CD4-positive, alpha-beta T cell (primary cell): ENCODE measurements around the gene MTCL1. TPM values are rescaled to one million over a fixed set of nuclear protein-coding genes. Genes with fewer than 3 reads are reported as not detected.

ENCODE experiments used
- ATAC-seq: fragments of 200-7000 bp; cut with Tn5 transposase; one replicate; pipeline ENCODE4 v1.10.0; 2022; ENCODE audit warnings: mild to moderate bottlenecking; ENCODE audit not compliant: poor library complexity
- CTCF ChIA-PET: fragments of 350-600 bp; sonication (Branson Sonifier 250); formaldehyde crosslinking; loops from one replicate; lab custom pipeline; 2021; ENCODE audit warnings: antibody characterized with exemption, inconsistent platforms; lab: Charles Lee
- POLR2A ChIA-PET: fragments of 350-600 bp; sonication (Branson Sonifier 250); formaldehyde crosslinking; loops from one replicate; lab custom pipeline; 2021; ENCODE audit warnings: antibody characterized with exemption, inconsistent platforms; lab: Charles Lee
- DNase-seq, 14 experiments: peaks; one replicate each; pipeline ENCODE4 v3.0.0-alpha.2; 2013 to 2020; ENCODE audit warnings: mixed read lengths in 2 of 14
- H3K27ac ChIP-seq, 2 donors: one replicate each; pipeline versions ENCODE4 v1.5.1 to v1.7.0; 2013; ENCODE audit warnings: low read length in 2 of 2, low read depth in 1 of 2, mild to moderate bottlenecking in 1 of 2
- H3K27me3 ChIP-seq, 2 experiments: 1 replicate in 1 of 2; 2 replicates in 1 of 2; pipeline versions ENCODE4 v1.6.1 to v1.7.0; 2013; ENCODE audit warnings: low read length in 2 of 2, control low read depth in 1 of 2, mild to moderate bottlenecking in 1 of 2, moderate library complexity in 1 of 2; ENCODE audit not compliant: insufficient read depth in 2 of 2, control insufficient read depth in 1 of 2
- H3K36me3 ChIP-seq: one replicate; pipeline ENCODE4 v1.6.1; 2013; ENCODE audit warnings: low read length, control low read depth; ENCODE audit not compliant: insufficient read depth
- H3K4me1 ChIP-seq: one replicate; pipeline ENCODE4 v1.6.1; 2013; ENCODE audit warnings: low read length, control low read depth; ENCODE audit not compliant: insufficient read depth
- H3K4me3 ChIP-seq: one replicate; pipeline ENCODE4 v1.5.1; 2013; ENCODE audit warnings: mild to moderate bottlenecking, low read length, moderate library complexity
- H3K9me3 ChIP-seq, 2 experiments: 1 replicate in 1 of 2; 2 replicates in 1 of 2; pipeline versions ENCODE4 v1.6.1 to v1.7.0; 2013; ENCODE audit warnings: low read length in 2 of 2, mild to moderate bottlenecking in 2 of 2, control low read depth in 1 of 2, moderate library complexity in 1 of 2; ENCODE audit not compliant: control insufficient read depth in 1 of 2, insufficient read depth in 1 of 2
- H3K27ac Mint-ChIP-seq: one replicate; pipeline ENCODE4 v1.8.0; 2020; ENCODE audit warnings: mixed read lengths
- H3K27me3 Mint-ChIP-seq: one replicate; pipeline ENCODE4 v1.8.0; 2021; ENCODE audit warnings: mixed read lengths
- H3K36me3 Mint-ChIP-seq: one replicate; pipeline ENCODE4 v1.8.0; 2021; ENCODE audit warnings: low read depth, mixed read lengths
- H3K4me1 Mint-ChIP-seq: one replicate; pipeline ENCODE4 v1.8.0; 2021; ENCODE audit warnings: low read depth, mixed read lengths
- H3K4me3 Mint-ChIP-seq: one replicate; pipeline ENCODE4 v1.8.0; 2020; ENCODE audit warnings: mild to moderate bottlenecking, mixed read lengths
- H3K9me3 Mint-ChIP-seq: one replicate; pipeline ENCODE4 v1.8.0; 2020; ENCODE audit warnings: mixed read lengths
- intact Hi-C, 2 experiments: fragments of 100-400 bp; cut with DNase I in 1 of 2; cut with micrococcal nuclease in 1 of 2; formaldehyde crosslinking; loops; one replicate each; pipeline versions ENCODE4 v1.15.1 to v1.9.0; 2023 to 2025; cut with DNase I, micrococcal nuclease
- total RNA-seq, 174 experiments: library from RNA in 2 of 174; stranded (reverse) in 2 of 174; gene quantifications; one replicate each; pipeline ENCODE4 v1.2.3 and lab custom pipeline; 2021 to 2026
- TF ChIP-seq, protein P1 (sequence below): fragments of 200-600 bp; IDR thresholded peaks from one replicate; pipeline ENCODE4 v1.8.0; 2022; ENCODE audit warnings: antibody characterized with exemption, mild to moderate bottlenecking

The MTCL1 gene
- total RNA-seq, 2 experiments from 2014 or later, result 0.11 to 0.55 TPM

DNA sequence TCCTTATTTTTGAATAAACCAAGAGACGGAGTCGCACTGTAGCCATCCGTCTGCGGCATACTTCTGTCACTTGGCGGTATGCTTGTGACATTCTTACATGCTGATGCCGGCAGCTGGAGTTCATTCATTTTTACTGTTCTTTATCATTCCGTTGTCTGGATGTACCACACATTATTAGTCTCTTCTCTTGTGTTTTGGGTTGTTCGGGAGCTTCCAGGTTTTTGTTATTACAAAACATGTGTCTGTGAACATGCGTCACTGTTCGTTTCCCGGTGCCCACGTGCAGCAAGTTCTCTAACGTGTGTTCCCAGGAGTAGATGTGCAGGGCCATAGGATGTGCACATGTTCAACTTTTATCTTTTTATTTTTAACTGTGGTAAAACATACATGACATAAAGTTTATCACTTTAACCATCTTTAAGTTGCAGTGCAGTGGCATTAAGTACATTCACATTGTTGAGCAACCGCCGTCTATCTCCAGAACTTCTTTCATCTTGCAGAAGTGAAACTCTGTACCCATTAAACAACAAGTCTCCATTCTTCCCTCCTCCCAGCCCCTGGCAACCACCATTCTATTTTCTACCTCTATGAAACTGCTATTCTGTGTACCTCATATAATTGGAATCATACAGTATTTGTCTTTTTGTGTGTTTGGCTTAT lies 40.1 kb downstream of the MTCL1 start:
- ChIA-PET POLR2A (interaction anchor here (0.7 kb wide), 1 partner anchor 41 kb away, joined by 3 read pairs; no protein-coding TSS in a partner anchor), CTCF (no interaction called here)
- peak in 2 of 14 experiments; percentile 3 to 7 for DNase-seq
- H3K9me3 Mint-ChIP-seq, result peaks cover 5% of the 10 kb centered on the region
- Histone ChIP-seq H3K4me3 (no peak overlapping the region), H3K9me3 (peaks cover 8 to 9% of the 10 kb centered on the region in 2 experiments), H3K27ac (no peak overlapping the region), H3K4me1 (peaks cover 26% of the 10 kb centered on the region), H3K27me3 (no peaks in the 10 kb centered on the region), H3K36me3 (no peaks in the 10 kb centered on the region)
- peaks cover 56% of the 10 kb centered on the region for H3K4me1 Mint-ChIP-seq
- H3K4me3 Mint-ChIP-seq, result no peak overlapping the region
- H3K27me3 Mint-ChIP-seq, result no peaks in the 10 kb centered on the region
- intact Hi-C loops, result no loop called here
- ATAC-seq, result no peak
- TF ChIP-seq, protein P1, sequence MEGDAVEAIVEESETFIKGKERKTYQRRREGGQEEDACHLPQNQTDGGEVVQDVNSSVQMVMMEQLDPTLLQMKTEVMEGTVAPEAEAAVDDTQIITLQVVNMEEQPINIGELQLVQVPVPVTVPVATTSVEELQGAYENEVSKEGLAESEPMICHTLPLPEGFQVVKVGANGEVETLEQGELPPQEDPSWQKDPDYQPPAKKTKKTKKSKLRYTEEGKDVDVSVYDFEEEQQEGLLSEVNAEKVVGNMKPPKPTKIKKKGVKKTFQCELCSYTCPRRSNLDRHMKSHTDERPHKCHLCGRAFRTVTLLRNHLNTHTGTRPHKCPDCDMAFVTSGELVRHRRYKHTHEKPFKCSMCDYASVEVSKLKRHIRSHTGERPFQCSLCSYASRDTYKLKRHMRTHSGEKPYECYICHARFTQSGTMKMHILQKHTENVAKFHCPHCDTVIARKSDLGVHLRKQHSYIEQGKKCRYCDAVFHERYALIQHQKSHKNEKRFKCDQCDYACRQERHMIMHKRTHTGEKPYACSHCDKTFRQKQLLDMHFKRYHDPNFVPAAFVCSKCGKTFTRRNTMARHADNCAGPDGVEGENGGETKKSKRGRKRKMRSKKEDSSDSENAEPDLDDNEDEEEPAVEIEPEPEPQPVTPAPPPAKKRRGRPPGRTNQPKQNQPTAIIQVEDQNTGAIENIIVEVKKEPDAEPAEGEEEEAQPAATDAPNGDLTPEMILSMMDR, result no peak
- H3K36me3 Mint-ChIP-seq, result peaks cover 4% of the 10 kb centered on the region
- peak overlapping the region; percentile 75 for H3K27ac Mint-ChIP-seq

DNA sequence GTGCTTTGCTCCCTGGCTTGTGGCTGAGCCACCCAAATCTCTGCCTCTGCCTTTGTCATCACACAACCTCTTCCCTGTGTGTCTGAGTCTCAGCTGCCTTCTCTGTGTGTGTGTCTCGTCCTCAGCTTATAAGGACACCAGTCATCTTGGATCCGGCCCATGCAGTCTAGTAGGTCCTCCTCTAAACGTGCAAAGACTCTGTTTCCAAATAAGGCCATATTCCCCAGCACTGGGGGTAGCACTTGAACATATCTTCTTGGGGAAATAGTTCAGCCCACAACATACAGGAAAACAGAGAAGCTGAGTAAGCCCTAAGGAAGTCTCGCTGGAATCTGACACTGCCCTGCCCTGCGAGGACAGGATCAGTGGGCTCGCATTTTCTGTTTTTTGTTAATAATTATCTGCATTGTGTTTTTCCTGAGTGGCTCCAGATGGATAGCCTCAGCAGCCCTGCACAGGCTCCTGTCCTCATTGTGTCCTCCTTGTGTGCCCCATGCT lies 42.1 kb downstream of the MTCL1 start:
- Histone ChIP-seq H3K36me3 (no peaks in the 10 kb centered on the region), H3K27me3 (no peaks in the 10 kb centered on the region), H3K27ac (no peak overlapping the region), H3K4me1 (peaks cover 26% of the 10 kb centered on the region), H3K4me3 (no peak overlapping the region), H3K9me3 (no peaks in the 10 kb centered on the region)
- Mint-ChIP-seq H3K27ac (no peak overlapping the region), H3K4me1 (peaks cover 48% of the 10 kb centered on the region), H3K9me3 (peaks cover under 1% of the 10 kb centered on the region), H3K27me3 (no peaks in the 10 kb centered on the region), H3K4me3 (no peak overlapping the region), H3K36me3 (no peaks in the 10 kb centered on the region)
- POLR2A ChIA-PET, result no interaction called here
- ATAC-seq (no peak), DNase-seq (no peak)
- TF ChIP-seq, protein P1, result no peak
- intact Hi-C loops, result no loop called here
- CTCF ChIA-PET, result no interaction called here

DNA sequence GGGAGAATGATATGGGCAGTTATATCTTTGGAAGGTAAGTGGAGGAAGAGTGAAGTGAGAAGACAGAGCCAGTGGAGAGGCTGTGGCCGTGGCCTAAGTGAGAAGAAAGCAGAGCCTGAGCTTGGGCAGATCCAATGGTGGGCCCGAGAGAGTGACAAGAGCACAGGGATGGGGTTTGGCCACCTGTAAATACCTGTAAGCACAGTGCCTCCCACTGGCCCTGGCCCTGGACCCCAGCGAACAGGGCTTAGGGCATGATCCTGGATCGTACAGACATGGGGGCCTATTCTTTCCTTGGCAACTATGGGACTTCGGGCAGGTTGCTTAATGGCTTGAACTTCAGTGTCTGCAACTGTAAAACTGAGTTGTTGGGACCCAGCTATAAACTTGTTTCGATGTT lies 44.1 kb downstream of the MTCL1 start:
- ChIA-PET POLR2A (no interaction called here), CTCF (no interaction called here)
- no peak overlapping the region for H3K4me3 Mint-ChIP-seq
- no peaks in the 10 kb centered on the region for H3K36me3 Mint-ChIP-seq
- Histone ChIP-seq H3K4me3 (no peak overlapping the region), H3K4me1 (peaks cover 18% of the 10 kb centered on the region), H3K36me3 (no peaks in the 10 kb centered on the region), H3K9me3 (no peaks in the 10 kb centered on the region), H3K27me3 (no peaks in the 10 kb centered on the region), H3K27ac (no peak overlapping the region)
- ATAC-seq (no peak), DNase-seq (no peak)
- TF ChIP-seq, protein P1, result no peak
- H3K27me3 Mint-ChIP-seq, result no peaks in the 10 kb centered on the region
- H3K4me1 Mint-ChIP-seq, result peaks cover 31% of the 10 kb centered on the region
- H3K9me3 Mint-ChIP-seq, result no peaks in the 10 kb centered on the region
- H3K27ac Mint-ChIP-seq, result no peak overlapping the region
- intact Hi-C loops, result no loop called here
